ENCODE measurements around the gene CHD2.

The CHD2 gene

GRCh38 chr15:93049233-93049632 is 149.1 kb downstream of the CHD2 start:
- H3K79me2 ChIP-seq (ENCODE audit: insufficient read depth, low read length): no peaks in the 10 kb centered on the region
- TF ChIP-seq, protein P1, sequence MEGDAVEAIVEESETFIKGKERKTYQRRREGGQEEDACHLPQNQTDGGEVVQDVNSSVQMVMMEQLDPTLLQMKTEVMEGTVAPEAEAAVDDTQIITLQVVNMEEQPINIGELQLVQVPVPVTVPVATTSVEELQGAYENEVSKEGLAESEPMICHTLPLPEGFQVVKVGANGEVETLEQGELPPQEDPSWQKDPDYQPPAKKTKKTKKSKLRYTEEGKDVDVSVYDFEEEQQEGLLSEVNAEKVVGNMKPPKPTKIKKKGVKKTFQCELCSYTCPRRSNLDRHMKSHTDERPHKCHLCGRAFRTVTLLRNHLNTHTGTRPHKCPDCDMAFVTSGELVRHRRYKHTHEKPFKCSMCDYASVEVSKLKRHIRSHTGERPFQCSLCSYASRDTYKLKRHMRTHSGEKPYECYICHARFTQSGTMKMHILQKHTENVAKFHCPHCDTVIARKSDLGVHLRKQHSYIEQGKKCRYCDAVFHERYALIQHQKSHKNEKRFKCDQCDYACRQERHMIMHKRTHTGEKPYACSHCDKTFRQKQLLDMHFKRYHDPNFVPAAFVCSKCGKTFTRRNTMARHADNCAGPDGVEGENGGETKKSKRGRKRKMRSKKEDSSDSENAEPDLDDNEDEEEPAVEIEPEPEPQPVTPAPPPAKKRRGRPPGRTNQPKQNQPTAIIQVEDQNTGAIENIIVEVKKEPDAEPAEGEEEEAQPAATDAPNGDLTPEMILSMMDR (IDR thresholded peaks at IDR 0.05; ENCODE audit: low read length): no peak
- TF ChIP-seq EZH2 (IDR thresholded peaks at IDR 0.05; ENCODE audit: borderline replicate concordance, low read length): no peak
- H4K20me1 ChIP-seq (ENCODE audit: insufficient read depth, low read length): no peaks in the 10 kb centered on the region
- H3K27ac ChIP-seq (ENCODE audit: low read depth, low read length, poor library complexity, severe bottlenecking): no peak overlapping the region
- H3K4me1 ChIP-seq (ENCODE audit: insufficient read depth, low read length, severe bottlenecking): no peaks in the 10 kb centered on the region
- no peak overlapping the region for H3K4me2 ChIP-seq (ENCODE audit: low read length)
- H3K36me3 ChIP-seq (ENCODE audit: insufficient read depth, low read length): no peaks in the 10 kb centered on the region
- H3K27me3 ChIP-seq (ENCODE audit: insufficient read depth, low read length): peaks cover 12% of the 10 kb centered on the region; the same call in 1 of the 2 replicates
- no peak overlapping the region for H2AFZ ChIP-seq (ENCODE audit: low read length)
- H3F3A ChIP-seq (ENCODE audit: insufficient read depth, low read length): no peaks in the 10 kb centered on the region
- H3K9me3 ChIP-seq (ENCODE audit: low read length): no peaks in the 10 kb centered on the region
- no peak overlapping the region for H3K9ac ChIP-seq (ENCODE audit: low read length)
- no peak overlapping the region for H3K4me3 ChIP-seq (ENCODE audit: low read depth, low read length, poor library complexity, severe bottlenecking)
- H3K9me2 ChIP-seq (ENCODE audit: low read depth, low read length): no peaks in the 10 kb centered on the region

- H3K4me1 ChIP-seq (ENCODE audit: insufficient read depth, low read length, severe bottlenecking): no peaks in the 10 kb centered on the region
- H4K20me1 ChIP-seq (ENCODE audit: insufficient read depth, low read length): no peaks in the 10 kb centered on the region
- TF ChIP-seq EZH2 (IDR thresholded peaks at IDR 0.05; ENCODE audit: borderline replicate concordance, low read length): no peak
- TF ChIP-seq, protein P1 (IDR thresholded peaks at IDR 0.05; ENCODE audit: low read length): no peak
- H3K27me3 ChIP-seq (ENCODE audit: insufficient read depth, low read length): 0 out of 2 replicates have a peak, but pooled peaks cover 4% of the 10 kb centered on the region
- H3K9me3 ChIP-seq (ENCODE audit: low read length): no peaks in the 10 kb centered on the region
- no peak overlapping the region for H3K9ac ChIP-seq (ENCODE audit: low read length)
- no peak overlapping the region for H3K4me3 ChIP-seq (ENCODE audit: low read depth, low read length, poor library complexity, severe bottlenecking)
- H3K36me3 ChIP-seq (ENCODE audit: insufficient read depth, low read length): no peaks in the 10 kb centered on the region
- no peaks in the 10 kb centered on the region for H3F3A ChIP-seq (ENCODE audit: insufficient read depth, low read length)
- H2AFZ ChIP-seq (ENCODE audit: low read length): no peak overlapping the region
- no peak overlapping the region for H3K27ac ChIP-seq (ENCODE audit: low read depth, low read length, poor library complexity, severe bottlenecking)
- no peaks in the 10 kb centered on the region for H3K9me2 ChIP-seq (ENCODE audit: low read depth, low read length)
- H3K4me2 ChIP-seq (ENCODE audit: low read length): no peak overlapping the region
- no peaks in the 10 kb centered on the region for H3K79me2 ChIP-seq (ENCODE audit: insufficient read depth, low read length)
Measured at GRCh38 chr15:93049914-93050578, 149.9 kb downstream of the CHD2 start.

DNA sequence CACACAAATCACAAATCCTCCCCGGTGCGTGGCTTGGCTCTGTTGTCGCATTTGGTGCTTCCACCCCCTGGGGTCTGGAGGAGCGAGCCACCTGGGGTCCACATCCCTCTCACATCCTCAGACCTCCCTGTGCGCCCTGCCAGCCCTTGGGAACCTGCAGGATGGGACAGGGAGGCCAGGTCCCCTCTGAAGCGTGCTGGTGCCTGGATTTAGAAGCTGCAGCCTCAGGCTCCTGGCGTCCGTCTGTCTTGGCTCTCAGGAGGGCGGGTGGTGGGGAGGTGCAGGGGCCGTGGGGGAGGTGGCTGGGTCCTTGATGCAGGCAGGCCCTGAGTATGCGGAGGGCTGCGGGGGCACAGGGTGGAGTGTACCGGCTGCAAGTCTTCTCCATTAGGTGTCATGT is 150.5 kb downstream of the CHD2 start:
- no peak for TF ChIP-seq EZH2 (IDR thresholded peaks at IDR 0.05; ENCODE audit: borderline replicate concordance, low read length)
- TF ChIP-seq, protein P1 (IDR thresholded peaks at IDR 0.05; ENCODE audit: low read length): no peak
- H3K9me3 ChIP-seq (ENCODE audit: low read length): no peaks in the 10 kb centered on the region
- H3K4me3 ChIP-seq (ENCODE audit: low read depth, low read length, poor library complexity, severe bottlenecking): no peak overlapping the region
- no peak overlapping the region for H3K4me2 ChIP-seq (ENCODE audit: low read length)
- H3K79me2 ChIP-seq (ENCODE audit: insufficient read depth, low read length): no peaks in the 10 kb centered on the region
- H4K20me1 ChIP-seq (ENCODE audit: insufficient read depth, low read length): no peaks in the 10 kb centered on the region
- no peaks in the 10 kb centered on the region for H3F3A ChIP-seq (ENCODE audit: insufficient read depth, low read length)
- H3K36me3 ChIP-seq (ENCODE audit: insufficient read depth, low read length): no peaks in the 10 kb centered on the region
- H3K9ac ChIP-seq (ENCODE audit: low read length): no peak overlapping the region
- H2AFZ ChIP-seq (ENCODE audit: low read length): no peak overlapping the region
- no peaks in the 10 kb centered on the region for H3K27me3 ChIP-seq (ENCODE audit: insufficient read depth, low read length)
- no peaks in the 10 kb centered on the region for H3K9me2 ChIP-seq (ENCODE audit: low read depth, low read length)
- no peak overlapping the region for H3K27ac ChIP-seq (ENCODE audit: low read depth, low read length, poor library complexity, severe bottlenecking)
- H3K4me1 ChIP-seq (ENCODE audit: insufficient read depth, low read length, severe bottlenecking): no peaks in the 10 kb centered on the region

Measured in OCI-LY1 (cell line).